Thymus (tissue), 14 donors: ENCODE measurements around the gene UCK2. TPM values are rescaled to one million over a fixed set of nuclear protein-coding genes. Genes with fewer than 3 reads are reported as not detected.
"Not testable (repeated sequence)": the region's sequence is repeated elsewhere in the genome, so short reads cannot be mapped to it uniquely, and the experiment has no call there.

Experiments used
- DNase-seq, 9 donors: peaks; one replicate each; pipeline ENCODE4 v3.0.0-alpha.2; 2013; ENCODE audit warnings: low spot score in 9 of 9, low read depth in 6 of 9, missing footprints in 1 of 9
- H3K27ac ChIP-seq, 2 donors: one replicate each; pipeline ENCODE4 v1.5.1; 2013; ENCODE audit warnings: control low read depth in 1 of 2, low read depth in 1 of 2, low read length in 1 of 2, mild to moderate bottlenecking in 1 of 2, moderate library complexity in 1 of 2
- H3K27me3 ChIP-seq, 2 donors: one replicate each; pipeline ENCODE4 v1.5.1; 2013; ENCODE audit warnings: low read length in 1 of 2; ENCODE audit not compliant: control insufficient read depth in 2 of 2, insufficient read depth in 1 of 2
- H3K36me3 ChIP-seq, 2 donors: one replicate each; pipeline ENCODE4 v1.5.1; 2013; ENCODE audit warnings: low read length in 1 of 2, mild to moderate bottlenecking in 1 of 2, moderate library complexity in 1 of 2; ENCODE audit not compliant: control insufficient read depth in 2 of 2, insufficient read depth in 2 of 2
- H3K4me1 ChIP-seq, 2 donors: one replicate each; pipeline ENCODE4 v1.5.1; 2013; ENCODE audit warnings: low read length in 2 of 2; ENCODE audit not compliant: control insufficient read depth in 2 of 2, insufficient read depth in 2 of 2
- H3K4me3 ChIP-seq, 2 donors: one replicate each; pipeline ENCODE4 v1.5.1; 2013; ENCODE audit warnings: low read length in 2 of 2, control low read depth in 1 of 2, mild to moderate bottlenecking in 1 of 2
- H3K9me3 ChIP-seq, 2 donors: one replicate each; pipeline ENCODE4 v1.5.1; 2013; ENCODE audit warnings: low read length in 1 of 2, mild to moderate bottlenecking in 1 of 2; ENCODE audit not compliant: control insufficient read depth in 2 of 2, insufficient read depth in 1 of 2
- WGBS: extraction: QIAGEN DNeasy Blood & Tissue Kit; methylation state at CpG from one replicate; pipeline ENCODE4 v1.1.7; 2013; 5-methylcytosine and 5-hydroxymethylcytosine counted together
- long read RNA-seq, 10 donors: transcript quantifications; one replicate each; lab custom pipeline, GENCODE V29; 2026
- polyA plus RNA-seq: library from polyadenylated mRNA; stranded (reverse); fragments of 200-250 nt; gene quantifications from one replicate; pipeline ENCODE4 v1.2.3, GENCODE V29; 2013
- total RNA-seq: library from RNA; stranded (reverse); fragments of 120-200 nt; gene quantifications from one replicate; pipeline ENCODE4 v1.2.4, GENCODE V29; 2013
- donor health status: healthy.

Gene UCK2
- total RNA-seq (32.6 TPM), polyA plus RNA-seq (13.2 TPM)
- long read RNA-seq, donor 1, partial matches to known transcripts: 0 of 3 reads
- long read RNA-seq, donor 1, other reads (novel, unspliced or antisense): 0 of 3 reads
- long read RNA-seq, donor 2, full-length matches to known transcripts: 14 of 14 reads
- long read RNA-seq, donor 2, partial matches to known transcripts: 0 of 14 reads
- long read RNA-seq, donor 2, other reads (novel, unspliced or antisense): 0 of 14 reads
- long read RNA-seq, donor 3, full-length matches to known transcripts: 18 of 18 reads
- long read RNA-seq, donor 3, partial matches to known transcripts: 0 of 18 reads
- long read RNA-seq, donor 3, other reads (novel, unspliced or antisense): 0 of 18 reads
- long read RNA-seq, donor 4, full-length matches to known transcripts: 7 of 7 reads
- long read RNA-seq, donor 4, partial matches to known transcripts: 0 of 7 reads
- long read RNA-seq, donor 4, other reads (novel, unspliced or antisense): 0 of 7 reads
- long read RNA-seq, donor 5, full-length matches to known transcripts: 23 of 23 reads
- long read RNA-seq, donor 5, partial matches to known transcripts: 0 of 23 reads
- long read RNA-seq, donor 5, other reads (novel, unspliced or antisense): 0 of 23 reads
- long read RNA-seq, donor 6, full-length matches to known transcripts: 12 of 12 reads
- long read RNA-seq, donor 6, partial matches to known transcripts: 0 of 12 reads
- long read RNA-seq, donor 6, other reads (novel, unspliced or antisense): 0 of 12 reads
- long read RNA-seq, donor 7, transcript UCK2-201 (7 exons, 1,375 nt): major isoform, 15 of 17 reads
- long read RNA-seq, donor 7, partial matches to known transcripts: 0 of 17 reads
- long read RNA-seq, donor 7, other reads (novel, unspliced or antisense): 0 of 17 reads
- long read RNA-seq, donor 8, partial matches to known transcripts: 0 of 4 reads
- long read RNA-seq, donor 8, other reads (novel, unspliced or antisense): 0 of 4 reads
- long read RNA-seq, donor 9, full-length matches to known transcripts: 9 of 9 reads
- long read RNA-seq, donor 9, partial matches to known transcripts: 0 of 9 reads
- long read RNA-seq, donor 9, other reads (novel, unspliced or antisense): 0 of 9 reads
- long read RNA-seq, donor 10, transcript UCK2-201 (7 exons, 1,375 nt): major isoform, 12 of 12 reads
- long read RNA-seq, donor 10, partial matches to known transcripts: 0 of 12 reads
- long read RNA-seq, donor 10, other reads (novel, unspliced or antisense): 0 of 12 reads

DNA sequence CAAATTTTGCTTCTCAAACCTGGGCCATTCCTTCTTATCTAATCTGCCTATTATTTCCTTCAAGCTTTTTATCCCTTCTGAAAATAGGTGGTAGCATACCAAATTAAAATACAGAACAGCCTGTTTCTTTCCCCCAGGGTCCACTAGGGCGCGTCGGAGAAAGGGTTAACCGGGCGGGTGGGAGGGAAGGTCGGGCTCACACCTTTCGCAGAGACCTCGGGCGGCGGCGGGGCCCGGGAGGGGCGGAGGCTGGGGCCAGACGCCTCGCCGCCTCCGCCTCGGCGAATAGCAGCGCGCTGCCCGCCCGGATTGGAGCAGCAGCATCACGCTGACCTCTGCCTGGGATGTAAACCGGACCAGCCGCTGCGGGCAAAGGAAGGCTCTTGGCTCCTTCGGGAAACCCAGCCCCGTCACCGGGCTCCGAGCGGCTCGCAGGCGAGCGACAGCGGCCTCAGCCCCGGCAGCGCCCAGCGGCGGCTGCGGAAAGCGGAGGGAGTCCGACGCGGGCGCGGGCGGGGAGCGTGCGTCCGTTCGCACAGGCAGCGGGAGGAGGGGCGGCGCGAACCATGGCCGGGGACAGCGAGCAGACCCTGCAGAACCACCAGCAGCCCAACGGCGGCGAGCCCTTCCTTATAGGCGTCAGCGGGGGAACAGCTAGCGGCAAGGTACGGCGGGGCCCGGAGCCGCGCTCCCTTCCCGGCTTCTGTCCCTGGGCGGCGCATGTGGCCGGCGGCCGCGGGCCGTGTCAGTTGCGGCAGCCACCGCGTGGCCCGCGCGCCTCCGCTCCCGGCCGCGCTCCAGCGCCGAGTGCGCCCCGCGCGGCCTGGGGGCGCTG, at the start of gene UCK2:
UCK2 (plus strand) TSS at position 347 of the 835 bp plus-strand sequence; CDS start at position 567, 220 bp downstream.
- H3K4me3 ChIP-seq: peak within 1 kb of the TSS; percentile 68 to 87
- peak in 3 of 9 donors; percentile 37 to 65 (median 44) for DNase-seq
- peaks cover 6 to 14% of the 10 kb centered on the region in 2 donors for H3K4me1 ChIP-seq
- H3K36me3 ChIP-seq: no peaks in the 10 kb centered on the region
- H3K27ac ChIP-seq: peak within 1 kb of the TSS; percentile 76 to 83
- under 1% methylated on average over 94 of the region's 94 CpGs for WGBS
- H3K9me3 ChIP-seq: no peaks in the 10 kb centered on the region
- peaks cover 0 to 2% of the 10 kb centered on the region in 2 donors for H3K27me3 ChIP-seq

DNA sequence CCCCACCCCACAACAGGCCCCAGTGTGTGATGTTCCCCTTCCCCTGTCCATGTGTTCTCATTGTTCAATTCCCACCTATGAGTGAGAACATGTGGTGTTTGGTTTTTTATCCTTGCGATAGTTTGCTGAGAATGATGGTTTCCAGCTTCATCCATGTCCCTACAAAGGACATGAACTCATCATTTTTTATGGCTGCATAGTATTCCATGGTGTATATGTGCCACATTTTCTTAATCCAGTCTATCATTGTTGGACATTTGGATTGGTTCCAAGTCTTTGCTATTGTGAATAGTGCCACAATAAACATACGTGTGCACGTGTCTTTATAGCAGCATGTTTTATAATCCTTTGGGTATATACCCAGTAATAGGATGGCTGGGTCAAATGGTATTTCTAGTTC, 49.2 kb upstream of the UCK2 start:
- not testable (repeated sequence) for DNase-seq, H3K4me3 ChIP-seq, H3K9me3 ChIP-seq, H3K27ac ChIP-seq, H3K36me3 ChIP-seq, H3K27me3 ChIP-seq, H3K4me1 ChIP-seq
- WGBS: no CpG with 5 or more reads among the region's 3 CpGs

DNA sequence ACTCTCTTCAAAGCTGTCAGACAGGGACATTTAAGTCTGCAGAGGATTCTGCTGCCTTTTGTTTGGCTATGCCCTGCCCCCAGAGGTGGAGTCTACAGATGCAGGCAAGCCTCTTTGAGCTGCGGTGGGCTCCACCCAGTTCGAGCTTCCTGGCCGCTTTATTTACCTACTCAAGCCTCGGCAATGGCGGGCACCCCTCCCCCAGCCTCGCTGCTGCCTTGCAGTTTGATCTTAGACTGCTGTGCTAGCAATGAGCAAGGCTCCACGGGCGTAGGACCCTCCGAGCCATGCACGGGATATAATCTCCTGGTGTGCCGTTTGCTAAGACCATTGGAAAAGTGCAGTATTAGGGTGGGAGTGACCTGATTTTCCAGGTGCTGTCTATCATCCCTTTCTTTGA, 43.9 kb upstream of the UCK2 start:
- not testable (repeated sequence) for H3K36me3 ChIP-seq, DNase-seq

DNA sequence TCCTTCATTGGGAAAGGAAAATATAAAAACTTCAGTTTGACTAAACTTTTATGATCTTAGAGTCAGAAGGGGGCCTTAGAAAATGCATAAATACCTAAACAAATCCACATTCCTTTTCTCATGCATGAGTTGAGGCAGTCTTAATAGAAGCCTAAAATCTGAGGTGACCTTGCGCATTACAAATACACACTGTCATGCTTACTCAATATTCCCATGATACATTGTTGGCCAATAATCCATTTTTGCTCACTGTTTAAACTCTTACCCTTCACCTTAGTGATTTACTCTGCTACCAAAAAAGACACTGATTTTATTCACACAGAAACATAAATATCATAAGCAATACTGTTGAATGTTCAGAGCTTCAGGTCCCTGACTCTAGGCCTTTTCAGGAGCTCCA, 39.7 kb upstream of the UCK2 start:
- H3K36me3 ChIP-seq: no peaks in the 10 kb centered on the region
- H3K27me3 ChIP-seq: no peaks in the 10 kb centered on the region
- 100% methylated on average over 1 of the region's 1 CpG for WGBS
- H3K9me3 ChIP-seq: peaks cover 0 to 6% of the 10 kb centered on the region in 2 donors
- H3K4me3 ChIP-seq: no peak overlapping the region
- no peak overlapping the region for H3K27ac ChIP-seq
- no peaks in the 10 kb centered on the region for H3K4me1 ChIP-seq
- DNase-seq: no peak

More for the DNA sequence above, 43.9 kb upstream of the UCK2 start:
- not testable (repeated sequence) for H3K9me3 ChIP-seq, H3K27ac ChIP-seq, H3K4me3 ChIP-seq, H3K27me3 ChIP-seq, H3K4me1 ChIP-seq
- 97% methylated on average over 11 of the region's 11 CpGs for whole genome bisulfite sequencing

- Histone ChIP-seq H3K4me1 (no peaks in the 10 kb centered on the region), H3K27ac (no peak overlapping the region), H3K9me3 (no peaks in the 10 kb centered on the region), H3K27me3 (no peaks in the 10 kb centered on the region), H3K36me3 (no peaks in the 10 kb centered on the region), H3K4me3 (no peak overlapping the region)
- no peak for DNase-seq
- WGBS: 85% methylated on average over 2 of the region's 2 CpGs
Measured at GRCh38 chr1:165793951-165794350, 33.5 kb upstream of the UCK2 start.

DNA sequence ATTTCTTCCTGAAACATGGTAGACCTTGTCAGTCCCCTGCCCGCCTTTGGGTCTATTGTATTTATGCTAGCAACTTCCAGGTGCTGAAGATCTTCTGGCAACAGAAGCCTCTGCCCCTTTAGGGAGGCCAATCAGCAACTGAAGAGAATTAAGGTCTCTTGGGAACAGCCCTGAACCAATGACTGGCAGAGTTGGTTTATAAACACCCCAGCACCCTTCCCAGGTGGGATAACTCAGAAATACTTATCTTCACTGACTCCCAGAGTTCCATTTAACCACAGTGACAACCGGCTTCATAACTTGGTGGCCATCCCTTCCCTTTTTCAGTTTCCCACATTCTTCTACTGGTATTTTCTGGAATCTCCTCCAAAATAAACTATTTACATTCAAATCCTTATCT, 31.5 kb upstream of the UCK2 start:
- H3K9me3 ChIP-seq: peaks cover 2 to 3% of the 10 kb centered on the region in 2 donors
- WGBS: 96% methylated on average over 2 of the region's 2 CpGs
- H3K4me1 ChIP-seq: no peaks in the 10 kb centered on the region

GRCh38 chr1:165799387-165799786, 28.0 kb upstream of the UCK2 start:
- H3K4me1 ChIP-seq: no peaks in the 10 kb centered on the region
- no peak overlapping the region for H3K4me3 ChIP-seq
- H3K27me3 ChIP-seq: no peaks in the 10 kb centered on the region
- no peak for DNase-seq
- H3K36me3 ChIP-seq: no peaks in the 10 kb centered on the region
- H3K9me3 ChIP-seq: peaks cover 2 to 7% of the 10 kb centered on the region in 2 donors
- no peak overlapping the region for H3K27ac ChIP-seq

More for the DNA sequence above, 31.5 kb upstream of the UCK2 start:
- H3K4me3 ChIP-seq: no peak overlapping the region
- no peaks in the 10 kb centered on the region for H3K36me3 ChIP-seq
- no peak for DNase-seq
- no peak overlapping the region for H3K27ac ChIP-seq
- no peaks in the 10 kb centered on the region for H3K27me3 ChIP-seq

DNA sequence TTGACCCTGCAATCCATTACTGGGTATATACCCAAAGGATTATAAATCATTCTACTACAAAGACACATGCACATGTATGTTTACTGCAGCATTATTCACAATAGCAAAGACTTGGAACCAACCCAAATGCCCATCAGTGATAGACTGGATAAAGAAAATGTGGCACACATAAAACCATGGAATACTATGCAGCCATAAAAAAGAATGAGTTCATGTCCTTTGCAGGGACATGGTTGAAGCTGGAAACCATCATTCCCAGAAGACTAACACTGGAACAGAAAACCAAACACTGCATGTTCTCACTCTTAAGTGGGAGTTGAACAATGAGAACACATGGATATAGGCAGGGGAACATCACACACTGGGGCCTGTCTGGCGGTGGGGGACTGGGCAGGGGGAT, 22.9 kb upstream of the UCK2 start:
- H3K27me3 ChIP-seq, H3K36me3 ChIP-seq: not testable (repeated sequence)
- WGBS: 91% methylated on average over 1 of the region's 1 CpG

More for the DNA sequence above, 22.9 kb upstream of the UCK2 start:
- not testable (repeated sequence) for H3K4me1 ChIP-seq, H3K4me3 ChIP-seq, H3K9me3 ChIP-seq, DNase-seq, H3K27ac ChIP-seq
